Left ventricle myocardium superior (tissue), 1 donor: ENCODE results near the gene ADH4. TPM values are rescaled to one million over a fixed set of nuclear protein-coding genes. Genes with fewer than 3 reads are reported as not detected.
"Not testable (repeated sequence)": the region's sequence is repeated elsewhere in the genome, so short reads cannot be mapped to it uniquely, and the experiment has no call there.

Experiments
- ATAC-seq: fragments of 200-7000 bp; cut with Tn5 transposase; one replicate; pipeline ENCODE4 v1.9.1; 2020; ENCODE audit warnings: mild to moderate bottlenecking, moderate library complexity
- DNase-seq: peaks from one replicate; pipeline ENCODE4 v3.0.0-alpha.2; 2020
- intact Hi-C: fragments of 100-400 bp; cut with micrococcal nuclease; formaldehyde crosslinking; loops from one replicate; pipeline ENCODE4 v1.11.0; 2022
- total RNA-seq: library from RNA; stranded (reverse); fragmentation: NEBNext Ultra II Directional; extraction: Animal tissue kit (Norgen Biotek cat#: 25700); gene quantifications from one replicate; pipeline ENCODE4 v1.2.1, GENCODE V29; 2021
- donor health status: DM: no; HTN: yes; CAD: no; lungs with severe emphysema.

Gene ADH4
- total RNA-seq, 1 donor from 2014 or later = not detected

GRCh38 chr4:99136329-99136728 lies 7.8 kb downstream of the ADH4 start:
- ATAC-seq = no peak
- intact Hi-C loops = no loop called here
- no peak for DNase-seq

- no peak for ATAC-seq
- intact Hi-C loops = no loop called here
- no peak for DNase-seq
Observed at GRCh38 chr4:99135541-99136162, 8.4 kb downstream of the ADH4 start.

DNA sequence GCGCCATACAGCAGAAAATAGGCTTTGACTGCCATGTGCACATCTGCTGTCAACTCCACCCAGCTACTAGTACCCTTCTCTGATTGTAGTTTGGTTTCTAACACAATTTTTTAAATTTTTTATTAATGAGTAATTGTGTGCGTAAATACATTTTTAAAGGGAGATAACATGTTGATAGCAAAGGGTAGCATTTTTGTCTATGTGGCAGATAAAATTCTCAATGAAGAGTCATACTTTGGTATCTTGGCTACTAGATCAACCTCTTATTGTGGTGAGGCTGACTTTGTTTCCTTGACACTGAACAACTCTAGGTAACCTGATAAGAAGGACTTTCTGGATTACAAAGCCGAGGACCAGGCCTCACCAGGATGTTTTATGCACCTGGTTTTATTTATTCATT lies 9.5 kb downstream of the ADH4 start:
- no peak for ATAC-seq
- no peak for DNase-seq
- intact Hi-C loops = no loop called here

GRCh38 chr4:99131378-99131777 lies 12.7 kb downstream of the ADH4 start:
- ATAC-seq (no peak), DNase-seq (no peak)
- intact Hi-C loops = no loop called here

- intact Hi-C loops = no loop called here
- ATAC-seq (no peak), DNase-seq (no peak)
Observed at GRCh38 chr4:99126376-99126775, 17.7 kb downstream of the ADH4 start.

- intact Hi-C loops = no loop called here
Observed at GRCh38 chr4:99121008-99121407, 23.1 kb downstream of the ADH4 start.

DNA sequence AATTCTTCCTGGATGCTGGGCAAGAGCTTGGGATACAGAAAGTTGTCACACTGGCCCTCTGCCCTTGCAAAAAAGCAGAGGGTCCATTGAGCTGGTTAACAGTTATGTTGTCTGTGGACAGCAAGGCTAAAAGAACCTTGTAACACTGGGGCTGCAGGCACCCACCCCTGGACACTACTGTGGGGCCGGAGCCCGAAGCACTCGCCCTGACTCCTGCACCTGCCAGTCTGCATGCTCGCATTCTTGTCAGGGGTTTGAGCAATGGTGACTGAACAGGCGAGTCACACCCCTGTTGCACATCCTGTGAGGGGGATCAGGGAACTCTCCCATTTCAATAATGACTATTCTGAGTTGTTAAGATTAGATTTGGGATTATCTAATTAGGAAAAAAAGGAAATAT lies 23.6 kb downstream of the ADH4 start:
- intact Hi-C loops = no loop called here
- no peak for ATAC-seq
- no peak for DNase-seq

More at GRCh38 chr4:99121008-99121407, 23.1 kb downstream of the ADH4 start:
- DNase-seq (no peak), ATAC-seq (no peak)

- ATAC-seq (no peak), DNase-seq (no peak)
- intact Hi-C loops = loop anchor here (5.0 kb wide), 1 partner anchor 289 kb away; no protein-coding TSS in a partner anchor
Observed at GRCh38 chr4:99117876-99118693, 26.0 kb downstream of the ADH4 start.

GRCh38 chr4:99117122-99117841 lies 26.8 kb downstream of the ADH4 start:
- DNase-seq, ATAC-seq: not testable (repeated sequence)
- intact Hi-C loops = loop anchor here (5.0 kb wide), 1 partner anchor 290 kb away; no protein-coding TSS in a partner anchor

GRCh38 chr4:99109286-99109685 lies 34.8 kb downstream of the ADH4 start:
- ATAC-seq, intact Hi-C loops, DNase-seq: not testable (repeated sequence)

GRCh38 chr4:99104153-99104552 lies 39.9 kb downstream of the ADH4 start:
- no peak for DNase-seq
- no peak for ATAC-seq
- intact Hi-C loops = no loop called here

DNA sequence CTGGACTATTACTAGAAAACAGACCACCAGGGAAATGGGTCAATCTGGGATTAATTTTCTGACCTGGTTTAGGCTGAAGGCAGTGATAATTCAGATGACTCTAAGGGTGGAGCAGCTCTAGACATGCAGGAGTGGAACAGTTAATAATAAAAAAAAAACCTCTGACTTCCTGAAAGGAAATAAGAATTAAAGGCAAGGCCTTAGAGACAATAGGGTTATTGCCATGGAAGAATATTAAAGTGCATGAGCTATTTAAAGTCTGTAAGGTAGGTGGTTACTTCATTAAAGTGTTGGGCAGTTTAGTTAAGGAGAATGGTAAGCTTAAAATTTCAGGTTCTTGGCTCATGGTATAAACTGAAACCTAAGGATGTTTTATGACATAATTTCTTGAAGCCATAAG lies 40.9 kb downstream of the ADH4 start:
- no peak for DNase-seq
- intact Hi-C loops = no loop called here
- ATAC-seq = no peak

- intact Hi-C loops = no loop called here
- DNase-seq = no peak
- ATAC-seq = no peak
Observed at GRCh38 chr4:99102634-99103033, 41.5 kb downstream of the ADH4 start.

DNA sequence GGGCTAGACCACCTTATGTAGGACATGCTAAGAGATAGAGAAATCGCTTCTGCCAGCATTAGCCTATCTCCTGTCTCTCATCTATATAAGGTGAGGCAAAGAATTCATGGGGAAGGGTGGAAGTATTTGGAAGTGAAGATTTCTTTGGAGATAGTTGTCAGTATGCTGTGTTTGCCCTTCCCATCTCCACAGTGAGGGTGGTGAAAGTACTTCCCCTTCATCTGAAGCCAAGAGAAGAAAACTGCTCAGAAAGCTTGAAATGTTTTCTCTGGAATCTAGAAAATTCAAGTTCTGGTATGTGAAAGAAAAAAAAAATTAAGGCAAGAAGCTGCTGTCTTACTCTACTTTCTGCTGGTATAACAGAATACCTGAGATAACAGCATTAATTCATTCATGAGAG lies 43.2 kb downstream of the ADH4 start:
- intact Hi-C loops = no loop called here
- DNase-seq (no peak), ATAC-seq (no peak)

DNA sequence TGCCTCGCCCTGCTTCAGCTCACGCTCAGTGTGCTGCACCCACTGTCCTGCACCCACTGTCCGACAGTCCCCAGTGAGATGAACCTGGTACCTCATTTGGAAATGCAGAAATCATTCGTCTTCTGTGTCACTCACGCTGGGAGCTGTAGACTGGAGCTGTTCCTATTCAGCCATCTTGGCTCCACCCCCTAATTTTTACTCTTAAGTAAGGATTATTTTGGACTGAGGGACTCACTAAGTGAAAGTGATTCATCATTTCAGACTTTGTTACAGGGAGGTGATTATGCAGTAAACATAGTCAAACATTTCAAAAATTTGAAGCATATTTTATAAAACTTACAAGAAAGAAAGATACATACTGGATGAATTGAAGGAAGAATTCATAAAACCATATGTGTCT lies 44.3 kb downstream of the ADH4 start:
- intact Hi-C loops, ATAC-seq, DNase-seq: not testable (repeated sequence)

- ATAC-seq = no peak
- DNase-seq = no peak
- intact Hi-C loops = no loop called here
Observed at GRCh38 chr4:99099311-99099710, 44.8 kb downstream of the ADH4 start.

DNA sequence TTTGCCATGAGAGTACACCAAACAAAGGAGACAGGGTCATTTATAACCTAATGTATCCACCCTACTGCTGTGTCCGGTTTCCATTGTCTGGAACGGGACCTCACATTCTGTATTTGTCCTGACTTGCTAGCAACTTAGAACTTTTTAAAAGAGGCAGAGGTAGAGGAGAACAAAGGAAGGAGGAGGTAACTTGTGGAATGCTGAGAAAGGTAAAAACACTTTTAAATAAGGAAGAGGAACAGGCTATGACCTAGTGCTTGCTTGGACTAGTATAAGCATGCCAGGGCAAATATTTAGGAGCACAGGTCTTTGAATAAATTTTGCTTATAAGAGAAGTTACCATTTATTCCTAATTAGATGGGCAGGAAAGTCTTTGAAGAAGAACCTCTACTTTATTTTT lies 52.3 kb downstream of the ADH4 start:
- DNase-seq, ATAC-seq, intact Hi-C loops: not testable (repeated sequence)

DNA sequence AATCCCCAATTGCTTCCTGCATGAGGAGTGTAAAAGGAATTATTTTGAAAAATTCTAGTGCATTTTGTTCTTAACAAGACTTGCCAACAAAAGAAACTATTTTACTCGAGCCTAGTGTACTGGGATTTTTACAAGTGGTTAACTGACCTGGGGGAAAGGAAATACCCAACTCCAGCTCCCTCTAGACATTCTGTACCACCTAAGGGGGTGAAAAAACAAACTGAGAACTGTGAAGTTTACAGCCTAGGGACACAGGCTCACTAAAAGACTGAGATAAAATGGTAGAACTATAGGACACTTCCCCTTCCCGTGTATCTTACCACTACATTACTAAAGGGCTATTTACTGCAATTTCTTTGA lies 52.9 kb downstream of the ADH4 start:
- intact Hi-C loops = no loop called here
- DNase-seq (no peak), ATAC-seq (no peak)

DNA sequence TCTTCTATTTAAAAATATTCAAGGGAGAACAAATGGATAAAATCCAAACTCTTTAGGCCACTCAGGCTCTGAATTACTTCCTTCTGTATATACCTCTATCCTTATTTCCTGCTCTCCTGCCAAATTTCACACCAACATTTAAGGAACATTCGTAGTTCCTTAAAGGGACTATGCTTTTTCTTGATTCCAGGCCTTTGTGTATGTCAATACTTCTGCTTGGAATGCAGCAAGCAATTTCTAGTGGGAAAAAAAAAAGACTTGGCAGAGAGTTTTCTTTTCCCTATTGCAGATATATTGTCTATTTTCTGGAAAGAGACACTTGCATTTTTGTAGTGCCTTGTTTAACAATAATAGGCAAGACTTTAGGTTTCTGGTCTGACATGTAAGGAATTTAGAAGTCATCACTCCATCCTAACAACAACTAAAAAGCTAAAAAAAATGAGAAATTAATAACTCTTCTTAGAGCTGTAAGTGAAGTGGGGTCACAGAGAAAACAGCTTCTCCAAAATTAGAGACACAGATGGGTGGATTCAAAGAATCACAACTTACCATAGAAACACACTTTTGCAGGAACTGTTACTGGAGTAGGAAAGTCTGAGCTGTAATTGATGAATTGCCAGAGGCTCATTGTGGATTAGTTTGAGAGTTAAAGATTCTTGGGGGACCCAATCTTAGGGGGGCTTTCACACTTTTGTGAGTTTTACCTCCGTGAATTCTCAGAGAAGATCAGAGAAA lies 53.4 kb downstream of the ADH4 start:
- intact Hi-C loops = no loop called here
- no peak for ATAC-seq
- no peak for DNase-seq
